ENCODE measurements around the gene FETUB.
A peak's percentile ranks its signal among the peaks of the same experiment; 100 is the strongest.

Gene FETUB

DNA sequence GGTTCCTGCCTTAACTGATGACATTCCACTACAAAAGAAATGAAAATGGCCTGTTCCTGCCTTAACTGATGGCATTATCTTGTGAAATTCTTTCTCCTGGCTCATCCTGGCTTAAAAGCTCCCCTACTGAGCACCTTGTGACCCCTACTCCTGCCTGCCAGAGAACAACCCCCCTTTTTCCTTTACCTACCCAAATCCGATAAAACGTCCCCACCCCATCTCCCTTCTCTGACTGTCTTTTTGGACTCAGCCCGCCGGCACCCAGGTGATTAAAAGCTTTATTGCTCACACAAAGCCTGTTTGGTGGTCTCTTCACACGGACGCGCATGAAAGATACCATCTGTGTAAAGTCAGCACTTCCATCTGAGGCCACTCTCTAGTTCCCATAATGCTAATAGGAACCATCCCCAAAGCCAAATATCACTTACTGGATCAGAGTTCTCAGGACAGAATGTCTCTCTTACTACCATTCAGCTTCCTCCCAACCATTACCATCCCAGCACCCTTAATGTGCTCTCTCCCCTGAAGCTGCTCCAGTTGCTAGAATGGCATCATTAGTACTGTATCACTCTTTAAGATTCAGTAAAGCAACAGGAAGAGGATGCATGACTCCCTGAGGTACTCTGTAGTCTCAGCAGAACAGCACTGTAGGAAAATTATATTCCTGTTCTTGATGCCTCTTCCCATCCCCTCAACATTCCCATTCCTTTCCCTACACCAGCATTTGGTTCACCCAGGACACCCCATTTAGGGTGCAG is 23.3 kb downstream of the FETUB start:
- Histone ChIP-seq H3K4me1 (ENCODE audit: control insufficient read depth, insufficient read depth, low read length) (peaks cover 26% of the 10 kb centered on the region), H3K36me3 (ENCODE audit: control insufficient read depth, insufficient read depth, low read length) (no peaks in the 10 kb centered on the region), H3K27me3 (ENCODE audit: control insufficient read depth, insufficient read depth, low read length) (no peaks in the 10 kb centered on the region), H3K9ac (ENCODE audit: low read depth, low read length) (peak overlapping the region; percentile 37), H3K27ac (ENCODE audit: low read depth, low read length) (peak overlapping the region; percentile 69), H3K4me3 (ENCODE audit: low read depth, low read length) (peak overlapping the region; percentile 36), H3K9me3 (ENCODE audit: control insufficient read depth, insufficient read depth, low read length) (no peaks in the 10 kb centered on the region)

DNA sequence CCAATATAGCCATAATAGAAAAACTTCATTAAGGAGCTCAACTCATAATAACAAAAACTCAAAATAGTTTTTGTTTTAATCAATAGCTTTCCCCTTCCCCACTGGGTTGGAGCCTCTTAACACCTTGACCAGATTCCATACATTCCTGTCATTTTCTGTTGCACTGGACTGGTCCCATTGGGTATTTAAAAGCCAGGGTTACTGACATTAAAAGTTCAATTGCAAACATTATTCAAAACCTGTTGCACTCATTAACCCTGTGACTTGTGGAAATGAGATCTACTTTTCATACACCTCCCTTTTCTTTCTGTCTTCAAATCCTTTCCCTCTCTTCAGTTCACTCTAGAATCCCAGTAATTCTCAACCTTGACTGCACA is 23.9 kb downstream of the FETUB start:
- Histone ChIP-seq H3K36me3 (ENCODE audit: control insufficient read depth, insufficient read depth, low read length) (no peaks in the 10 kb centered on the region), H3K27ac (ENCODE audit: low read depth, low read length) (peak overlapping the region; percentile 69), H3K4me3 (ENCODE audit: low read depth, low read length) (no peak overlapping the region; the same call in 1 of the 2 replicates), H3K9me3 (ENCODE audit: control insufficient read depth, insufficient read depth, low read length) (no peaks in the 10 kb centered on the region), H3K9ac (ENCODE audit: low read depth, low read length) (no peak overlapping the region), H3K27me3 (ENCODE audit: control insufficient read depth, insufficient read depth, low read length) (no peaks in the 10 kb centered on the region), H3K4me1 (ENCODE audit: control insufficient read depth, insufficient read depth, low read length) (peaks cover 26% of the 10 kb centered on the region)

DNA sequence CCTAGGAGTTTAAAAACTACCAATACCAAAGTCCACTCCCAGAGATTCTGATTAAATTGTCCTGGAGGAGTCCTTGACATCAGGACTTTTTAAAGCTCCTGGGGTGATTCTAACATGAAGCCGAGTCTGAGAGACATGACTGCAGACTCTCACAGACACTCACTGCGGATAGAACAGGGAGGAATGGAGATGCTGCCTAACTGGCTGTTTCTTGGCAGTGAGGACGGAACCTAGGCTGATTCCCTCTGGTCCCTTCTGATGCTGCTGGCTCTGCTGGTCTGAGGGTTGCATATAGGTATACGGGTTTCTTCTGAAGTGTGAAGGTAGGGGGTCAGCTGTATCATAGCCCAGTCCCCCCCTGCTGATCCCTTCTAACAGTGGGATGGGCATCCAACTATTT is 24.3 kb downstream of the FETUB start:
- no peak overlapping the region for H3K4me3 ChIP-seq (ENCODE audit: low read depth, low read length)
- no peaks in the 10 kb centered on the region for H3K36me3 ChIP-seq (ENCODE audit: control insufficient read depth, insufficient read depth, low read length)
- H3K27me3 ChIP-seq (ENCODE audit: control insufficient read depth, insufficient read depth, low read length), result no peaks in the 10 kb centered on the region
- H3K9ac ChIP-seq (ENCODE audit: low read depth, low read length), result no peak overlapping the region
- H3K4me1 ChIP-seq (ENCODE audit: control insufficient read depth, insufficient read depth, low read length), result peaks cover 26% of the 10 kb centered on the region
- no peaks in the 10 kb centered on the region for H3K9me3 ChIP-seq (ENCODE audit: control insufficient read depth, insufficient read depth, low read length)
- H3K27ac ChIP-seq (ENCODE audit: low read depth, low read length), result peak overlapping the region; percentile 69

DNA sequence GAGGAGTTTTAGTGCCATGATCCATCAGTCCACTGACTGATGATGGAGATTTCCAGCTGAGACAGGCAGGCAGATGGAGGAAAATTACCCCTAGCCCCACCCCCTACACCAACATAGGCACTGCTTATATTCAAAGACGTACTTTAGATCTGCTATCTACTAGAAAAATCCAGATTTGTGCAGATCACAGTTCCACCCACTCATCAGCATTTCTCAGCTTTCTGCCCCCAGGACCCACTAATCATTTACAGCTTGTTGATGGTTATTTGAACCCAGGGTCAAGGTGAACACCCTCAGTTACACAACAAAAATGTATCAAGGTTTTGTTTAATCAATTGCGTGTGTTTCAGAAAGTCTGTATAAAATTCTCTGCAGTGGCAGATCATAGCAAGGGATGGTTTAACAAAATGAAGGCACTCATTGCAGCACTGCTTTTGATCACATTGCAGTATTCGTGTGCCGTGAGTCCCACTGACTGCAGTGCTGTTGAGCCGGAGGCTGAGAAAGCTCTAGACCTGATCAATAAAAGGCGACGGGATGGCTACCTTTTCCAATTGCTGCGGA is 25.5 kb downstream of the FETUB start, which contains the start of gene HRG:
HRG (plus strand) TSS at position 390 of the 564 bp plus-strand sequence; CDS start at position 408, 18 bp downstream.
- Histone ChIP-seq H3K9ac (ENCODE audit: low read depth, low read length) (no peak within 1 kb of the TSS), H3K36me3 (ENCODE audit: control insufficient read depth, insufficient read depth, low read length) (no peaks in the 10 kb centered on the region), H3K9me3 (ENCODE audit: control insufficient read depth, insufficient read depth, low read length) (no peaks in the 10 kb centered on the region), H3K4me1 (ENCODE audit: control insufficient read depth, insufficient read depth, low read length) (peaks cover 26% of the 10 kb centered on the region), H3K27me3 (ENCODE audit: control insufficient read depth, insufficient read depth, low read length) (no peaks in the 10 kb centered on the region), H3K27ac (ENCODE audit: low read depth, low read length) (no peak within 1 kb of the TSS), H3K4me3 (ENCODE audit: low read depth, low read length) (no peak within 1 kb of the TSS)

DNA sequence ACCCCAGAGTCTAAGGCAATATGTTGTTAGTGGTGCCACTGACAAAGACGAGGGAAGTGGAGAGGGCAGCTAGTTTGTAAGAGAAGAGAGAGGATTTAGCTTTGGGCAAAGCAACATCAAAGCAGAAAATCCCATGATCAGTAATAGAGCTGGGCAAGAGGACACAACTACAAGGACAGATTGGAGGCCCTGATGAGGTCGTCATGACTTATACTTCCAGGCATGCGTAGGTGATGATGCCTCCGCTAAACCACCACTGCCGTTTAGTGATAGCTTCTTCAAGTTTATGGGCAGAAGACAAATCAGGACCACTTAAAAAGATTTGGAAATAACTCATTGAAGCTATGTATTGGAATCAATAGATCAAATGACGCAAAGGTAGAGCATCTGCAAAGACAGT is 28.2 kb downstream of the FETUB start:
- Histone ChIP-seq H3K36me3 (ENCODE audit: control insufficient read depth, insufficient read depth, low read length) (no peaks in the 10 kb centered on the region), H3K4me3 (ENCODE audit: low read depth, low read length) (no peak overlapping the region), H3K4me1 (ENCODE audit: control insufficient read depth, insufficient read depth, low read length) (peaks cover 22% of the 10 kb centered on the region), H3K27ac (ENCODE audit: low read depth, low read length) (no peak overlapping the region), H3K27me3 (ENCODE audit: control insufficient read depth, insufficient read depth, low read length) (no peaks in the 10 kb centered on the region), H3K9ac (ENCODE audit: low read depth, low read length) (no peak overlapping the region), H3K9me3 (ENCODE audit: control insufficient read depth, insufficient read depth, low read length) (no peaks in the 10 kb centered on the region)

DNA sequence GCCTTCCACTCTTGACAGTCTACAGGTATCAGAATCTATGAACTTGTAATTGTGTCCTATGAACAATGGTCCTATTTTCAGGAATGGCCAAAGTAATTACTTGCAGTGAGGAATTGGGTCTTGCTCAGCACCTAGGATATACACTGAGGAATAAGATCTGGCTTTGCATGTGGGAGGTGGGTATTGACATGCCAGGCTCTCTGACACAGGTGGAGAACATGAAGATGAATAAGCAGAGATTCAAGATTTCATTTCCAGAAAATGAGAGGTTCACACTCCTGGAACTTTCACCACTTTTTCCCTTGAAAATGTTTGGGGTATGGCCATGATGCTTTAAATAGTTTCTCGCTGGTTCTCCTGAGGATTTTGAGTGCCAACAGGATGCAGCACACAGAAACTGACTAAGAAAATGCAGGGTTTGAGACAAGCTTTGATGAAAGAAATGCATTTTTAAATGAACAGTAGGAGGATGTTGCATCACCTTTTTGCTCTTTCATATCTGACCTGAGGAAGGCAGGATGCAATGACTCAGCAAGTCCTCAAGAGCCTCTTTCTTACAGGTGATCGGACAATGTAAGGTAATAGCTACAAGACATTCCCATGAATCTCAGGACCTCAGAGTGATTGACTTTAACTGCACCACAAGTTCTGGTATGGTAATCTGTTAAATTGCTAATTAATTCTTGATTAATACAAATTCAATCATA is 29.3 kb downstream of the FETUB start:
- no peak overlapping the region; the same call in 1 of the 2 replicates for H3K9ac ChIP-seq (ENCODE audit: low read depth, low read length)
- H3K4me1 ChIP-seq (ENCODE audit: control insufficient read depth, insufficient read depth, low read length), result peaks cover 11% of the 10 kb centered on the region
- H3K36me3 ChIP-seq (ENCODE audit: control insufficient read depth, insufficient read depth, low read length), result no peaks in the 10 kb centered on the region
- H3K27ac ChIP-seq (ENCODE audit: low read depth, low read length), result no peak overlapping the region
- no peaks in the 10 kb centered on the region for H3K9me3 ChIP-seq (ENCODE audit: control insufficient read depth, insufficient read depth, low read length)
- no peak overlapping the region for H3K4me3 ChIP-seq (ENCODE audit: low read depth, low read length)
- H3K27me3 ChIP-seq (ENCODE audit: control insufficient read depth, insufficient read depth, low read length), result no peaks in the 10 kb centered on the region

DNA sequence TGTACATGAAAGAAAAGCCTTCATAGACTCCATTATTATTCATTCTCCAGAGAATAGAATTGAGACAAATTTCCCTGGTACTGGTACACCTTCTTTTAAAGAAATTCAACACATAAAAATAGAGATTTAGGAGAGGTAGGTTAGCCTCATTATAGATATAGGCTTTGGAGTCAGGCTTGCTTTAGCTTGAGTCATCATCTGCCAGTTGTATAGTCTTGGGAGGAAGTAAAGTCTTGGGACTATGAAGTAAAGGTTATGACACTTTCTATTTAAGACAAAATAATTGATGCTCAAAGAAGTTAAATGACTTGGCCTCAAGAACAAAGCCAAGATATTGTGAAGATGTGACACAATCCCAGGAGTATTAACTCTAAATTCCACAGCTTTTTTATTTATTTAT is 30.0 kb downstream of the FETUB start:
- Histone ChIP-seq H3K9me3 (ENCODE audit: control insufficient read depth, insufficient read depth, low read length) (no peaks in the 10 kb centered on the region), H3K27ac (ENCODE audit: low read depth, low read length) (no peak overlapping the region), H3K4me3 (ENCODE audit: low read depth, low read length) (no peak overlapping the region)

DNA sequence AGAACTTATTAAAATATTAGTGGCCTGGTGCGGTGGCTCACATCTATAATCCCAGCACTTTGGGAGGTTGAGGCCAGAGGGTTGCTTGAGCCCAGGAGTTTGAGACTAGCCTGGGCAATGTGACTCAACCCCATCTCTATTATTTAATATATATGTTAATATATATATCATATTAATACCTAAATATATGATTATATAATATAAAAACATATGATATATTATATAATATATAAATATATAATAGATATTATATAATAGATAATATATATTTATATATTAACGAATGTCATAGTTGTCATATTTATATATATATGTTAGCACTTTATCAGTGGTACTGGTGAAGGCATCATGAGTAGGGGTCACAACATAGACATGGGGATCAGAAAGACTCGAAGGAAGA is 30.9 kb downstream of the FETUB start:
- H3K27ac ChIP-seq (ENCODE audit: low read depth, low read length), result no peak overlapping the region
- no peaks in the 10 kb centered on the region for H3K36me3 ChIP-seq (ENCODE audit: control insufficient read depth, insufficient read depth, low read length)
- H3K4me3 ChIP-seq (ENCODE audit: low read depth, low read length), result no peak overlapping the region
- no peaks in the 10 kb centered on the region for H3K9me3 ChIP-seq (ENCODE audit: control insufficient read depth, insufficient read depth, low read length)
- H3K9ac ChIP-seq (ENCODE audit: low read depth, low read length), result no peak overlapping the region
- no peaks in the 10 kb centered on the region for H3K27me3 ChIP-seq (ENCODE audit: control insufficient read depth, insufficient read depth, low read length)
- no peaks in the 10 kb centered on the region for H3K4me1 ChIP-seq (ENCODE audit: control insufficient read depth, insufficient read depth, low read length)

More for the DNA sequence above, 30.0 kb downstream of the FETUB start:
- H3K36me3 ChIP-seq (ENCODE audit: control insufficient read depth, insufficient read depth, low read length), result no peaks in the 10 kb centered on the region
- no peak overlapping the region; the same call in 1 of the 2 replicates for H3K9ac ChIP-seq (ENCODE audit: low read depth, low read length)
- H3K4me1 ChIP-seq (ENCODE audit: control insufficient read depth, insufficient read depth, low read length), result peaks cover 7% of the 10 kb centered on the region; the same call in 1 of the 2 replicates
- H3K27me3 ChIP-seq (ENCODE audit: control insufficient read depth, insufficient read depth, low read length), result no peaks in the 10 kb centered on the region

DNA sequence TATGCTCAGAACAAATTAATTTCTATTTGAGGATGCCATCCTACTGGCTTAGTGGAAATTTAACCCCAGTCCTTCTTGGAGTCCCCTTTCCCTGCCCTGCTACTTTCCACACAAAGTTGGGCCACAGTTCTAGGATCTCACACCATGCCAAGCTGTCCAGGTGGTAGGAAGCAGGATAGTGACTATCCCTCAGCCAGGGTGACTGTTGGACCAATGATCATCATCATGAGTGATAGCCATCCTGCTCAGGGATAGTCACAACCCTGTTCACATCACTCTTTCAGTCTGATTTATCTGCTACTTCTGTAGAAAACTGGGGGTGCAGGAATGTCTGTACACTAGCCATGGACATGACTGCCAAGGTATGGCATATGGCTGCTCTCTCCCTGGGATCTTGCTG is 38.4 kb downstream of the FETUB start:
- Histone ChIP-seq H3K27ac (ENCODE audit: low read depth, low read length) (no peak overlapping the region), H3K27me3 (ENCODE audit: control insufficient read depth, insufficient read depth, low read length) (no peaks in the 10 kb centered on the region), H3K36me3 (ENCODE audit: control insufficient read depth, insufficient read depth, low read length) (no peaks in the 10 kb centered on the region), H3K9me3 (ENCODE audit: control insufficient read depth, insufficient read depth, low read length) (no peaks in the 10 kb centered on the region), H3K4me1 (ENCODE audit: control insufficient read depth, insufficient read depth, low read length) (no peaks in the 10 kb centered on the region), H3K4me3 (ENCODE audit: low read depth, low read length) (no peak overlapping the region), H3K9ac (ENCODE audit: low read depth, low read length) (no peak overlapping the region)

DNA sequence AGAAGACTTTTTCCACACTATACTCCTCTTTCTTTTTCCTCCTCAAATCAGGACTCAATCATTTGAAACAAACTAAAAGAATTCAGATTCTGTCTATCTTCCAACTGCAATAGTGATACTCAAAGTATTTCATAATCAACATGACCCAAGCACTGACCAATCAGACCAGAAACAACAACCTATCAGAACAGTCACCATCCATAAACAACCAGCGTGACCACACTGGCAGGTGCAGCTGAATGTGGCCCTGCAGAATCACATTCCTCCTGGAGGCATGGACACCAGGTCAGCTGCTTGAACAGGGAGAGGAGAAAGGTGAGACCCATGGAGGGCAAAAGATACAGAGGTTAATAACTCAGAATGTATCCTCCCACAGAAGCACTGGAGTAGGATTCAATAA is 39.0 kb downstream of the FETUB start:
- Histone ChIP-seq H3K36me3 (ENCODE audit: control insufficient read depth, insufficient read depth, low read length) (no peaks in the 10 kb centered on the region), H3K27ac (ENCODE audit: low read depth, low read length) (no peak overlapping the region), H3K9ac (ENCODE audit: low read depth, low read length) (no peak overlapping the region), H3K27me3 (ENCODE audit: control insufficient read depth, insufficient read depth, low read length) (no peaks in the 10 kb centered on the region), H3K4me3 (ENCODE audit: low read depth, low read length) (no peak overlapping the region), H3K9me3 (ENCODE audit: control insufficient read depth, insufficient read depth, low read length) (no peaks in the 10 kb centered on the region), H3K4me1 (ENCODE audit: control insufficient read depth, insufficient read depth, low read length) (no peaks in the 10 kb centered on the region)

DNA sequence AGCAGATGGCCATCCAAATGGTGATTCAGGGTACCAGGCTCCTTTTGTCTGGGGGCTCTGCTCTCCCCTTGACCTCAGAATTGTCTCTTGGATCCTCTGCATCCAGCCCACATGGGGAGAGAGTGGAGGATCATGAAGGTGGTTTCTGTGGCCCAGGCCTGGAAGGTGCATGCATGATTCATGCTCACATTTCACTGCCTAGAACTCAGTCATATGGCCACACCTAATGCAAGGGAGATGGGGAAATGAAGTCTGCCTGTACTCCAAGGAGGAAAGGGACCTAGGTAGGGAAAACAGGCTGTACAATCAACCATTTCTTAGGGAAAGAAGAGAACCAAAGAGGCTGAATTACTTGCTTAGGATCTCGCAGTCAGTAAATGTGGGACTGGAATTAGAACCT is 40.7 kb downstream of the FETUB start:
- no peak overlapping the region for H3K9ac ChIP-seq (ENCODE audit: low read depth, low read length)
- H3K4me1 ChIP-seq (ENCODE audit: control insufficient read depth, insufficient read depth, low read length), result no peaks in the 10 kb centered on the region
- H3K9me3 ChIP-seq (ENCODE audit: control insufficient read depth, insufficient read depth, low read length), result 0 out of 2 replicates have a peak, but pooled peaks cover 8% of the 10 kb centered on the region
- H3K27me3 ChIP-seq (ENCODE audit: control insufficient read depth, insufficient read depth, low read length), result no peaks in the 10 kb centered on the region
- no peak overlapping the region for H3K27ac ChIP-seq (ENCODE audit: low read depth, low read length)
- no peaks in the 10 kb centered on the region for H3K36me3 ChIP-seq (ENCODE audit: control insufficient read depth, insufficient read depth, low read length)
- no peak overlapping the region for H3K4me3 ChIP-seq (ENCODE audit: low read depth, low read length)

Data from HUES48 (cell line).